ENCODE results near the gene CCDC93. TPM values are rescaled to one million over a fixed set of nuclear protein-coding genes. Genes with fewer than 3 reads are reported as not detected.

The CCDC93 gene
- total RNA-seq, 1 experiment from 2014 or later, result 8.5 TPM

DNA sequence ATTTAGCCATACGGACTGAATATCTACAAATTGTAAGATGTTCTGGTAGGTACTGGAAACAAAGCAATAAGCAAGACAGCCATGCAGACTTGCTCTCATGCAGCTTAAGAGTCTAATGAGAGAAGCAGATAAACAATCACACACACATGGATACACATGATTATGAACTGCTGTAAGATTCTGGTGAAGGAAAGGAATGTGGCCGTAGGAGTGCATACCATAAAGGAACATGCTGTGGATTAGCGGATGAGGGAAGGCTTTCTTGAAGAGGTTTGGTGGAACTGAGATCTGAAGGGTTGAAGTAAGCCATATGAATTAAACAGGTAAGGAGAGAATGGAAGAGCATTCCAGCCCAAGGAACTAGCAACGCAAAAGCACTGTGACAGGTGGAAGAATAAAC, 13.8 kb downstream of the CCDC93 start:
- in situ Hi-C loops (cut with HindIII; ENCODE audit: low sequenced_read_pairs), result no loop called here

GRCh38 chr2:117997872-117998454, 15.9 kb downstream of the CCDC93 start:
- DNase-seq (ENCODE audit: low spot score), result no peak
- in situ Hi-C loops (cut with HindIII; ENCODE audit: low sequenced_read_pairs), result no loop called here

More for the DNA sequence above, 13.8 kb downstream of the CCDC93 start:
- no peak for DNase-seq (ENCODE audit: low spot score)

GRCh38 chr2:117996525-117996924, 17.3 kb downstream of the CCDC93 start:
- no peak for DNase-seq (ENCODE audit: low spot score)
- in situ Hi-C loops (cut with HindIII; ENCODE audit: low sequenced_read_pairs), result no loop called here

DNA sequence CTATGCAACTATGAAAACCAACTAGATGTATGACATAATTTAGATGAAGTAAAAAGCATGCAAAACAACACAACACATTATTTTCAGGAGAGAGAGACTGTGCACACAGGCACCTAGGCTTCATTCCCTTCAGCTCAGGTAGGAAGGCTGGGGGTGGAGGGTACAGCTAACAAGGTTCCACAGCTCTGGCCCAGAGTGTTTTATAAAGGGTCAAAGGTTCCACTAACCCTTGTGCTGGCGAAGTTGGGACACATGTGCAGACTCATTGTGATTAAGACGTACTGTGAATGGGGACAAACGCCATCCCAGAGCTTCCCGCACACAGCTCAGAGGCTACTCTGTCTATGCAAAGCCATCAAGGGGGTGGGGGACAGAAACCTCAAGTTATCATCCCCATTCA, 19.1 kb downstream of the CCDC93 start:
- in situ Hi-C loops (cut with HindIII; ENCODE audit: low sequenced_read_pairs), result no loop called here
- no peak for DNase-seq (ENCODE audit: low spot score)

DNA sequence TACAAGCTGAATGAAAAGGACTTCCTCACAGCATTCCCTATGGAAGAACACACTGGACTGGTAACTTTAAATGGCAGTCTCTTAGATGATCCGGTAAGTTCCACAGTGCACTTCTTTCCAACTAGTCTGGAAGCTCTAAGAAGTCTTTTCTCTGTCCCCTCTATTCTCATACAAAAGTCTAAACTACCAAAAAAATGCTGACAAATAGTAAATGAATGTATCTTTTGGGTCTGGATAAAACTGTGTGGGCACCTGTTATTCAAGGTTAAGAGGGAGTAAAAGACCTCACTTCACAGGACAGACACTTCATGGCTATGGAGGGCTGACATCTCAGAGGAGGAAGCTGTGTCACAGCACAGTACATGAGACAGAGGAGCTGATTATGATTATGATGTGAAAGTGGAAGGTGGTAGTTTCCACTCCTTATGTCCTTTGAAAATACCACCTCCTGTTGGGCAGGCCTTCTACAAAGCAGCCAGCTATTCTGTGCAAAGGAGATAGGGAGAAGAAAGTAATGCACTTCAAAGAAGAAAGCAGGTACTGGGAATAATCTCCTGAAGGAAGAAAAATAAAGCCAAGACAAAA, 23.9 kb downstream of the CCDC93 start:
- no peak for DNase-seq (ENCODE audit: low spot score)
- in situ Hi-C loops (cut with HindIII; ENCODE audit: low sequenced_read_pairs), result no loop called here

GRCh38 chr2:117987121-117987520, 26.7 kb downstream of the CCDC93 start:
- no peak for DNase-seq (ENCODE audit: low spot score)
- in situ Hi-C loops (cut with HindIII; ENCODE audit: low sequenced_read_pairs), result no loop called here

DNA sequence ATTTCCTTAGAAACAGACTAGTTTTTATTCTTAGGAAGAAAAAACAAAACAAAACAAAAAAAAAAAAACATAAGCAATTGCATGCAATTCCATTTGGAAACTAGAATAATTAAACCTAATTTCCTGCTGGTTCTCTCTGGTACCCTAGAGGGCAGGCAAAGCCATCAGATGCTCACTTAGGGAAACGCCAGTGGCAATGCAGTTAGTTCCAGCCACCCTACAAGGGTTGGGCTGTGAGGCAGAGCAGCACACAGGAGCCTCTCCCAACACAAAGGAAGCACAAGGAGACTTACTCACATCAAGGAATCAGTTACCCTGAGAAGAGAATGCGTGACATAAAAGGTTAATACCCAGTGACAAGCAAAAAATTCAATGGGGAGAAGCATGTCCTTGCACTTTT, 28.8 kb downstream of the CCDC93 start:
- in situ Hi-C loops (cut with HindIII; ENCODE audit: low sequenced_read_pairs), result no loop called here
- DNase-seq (ENCODE audit: low spot score), result no peak

GRCh38 chr2:117984208-117984607, 29.7 kb downstream of the CCDC93 start:
- in situ Hi-C loops (cut with HindIII; ENCODE audit: low sequenced_read_pairs), result no loop called here

GRCh38 chr2:117983040-117983439, 30.8 kb downstream of the CCDC93 start:
- in situ Hi-C loops (cut with HindIII; ENCODE audit: low sequenced_read_pairs), result no loop called here
- no peak for DNase-seq (ENCODE audit: low spot score)

More at GRCh38 chr2:117984208-117984607, 29.7 kb downstream of the CCDC93 start:
- DNase-seq (ENCODE audit: low spot score), result no peak

DNA sequence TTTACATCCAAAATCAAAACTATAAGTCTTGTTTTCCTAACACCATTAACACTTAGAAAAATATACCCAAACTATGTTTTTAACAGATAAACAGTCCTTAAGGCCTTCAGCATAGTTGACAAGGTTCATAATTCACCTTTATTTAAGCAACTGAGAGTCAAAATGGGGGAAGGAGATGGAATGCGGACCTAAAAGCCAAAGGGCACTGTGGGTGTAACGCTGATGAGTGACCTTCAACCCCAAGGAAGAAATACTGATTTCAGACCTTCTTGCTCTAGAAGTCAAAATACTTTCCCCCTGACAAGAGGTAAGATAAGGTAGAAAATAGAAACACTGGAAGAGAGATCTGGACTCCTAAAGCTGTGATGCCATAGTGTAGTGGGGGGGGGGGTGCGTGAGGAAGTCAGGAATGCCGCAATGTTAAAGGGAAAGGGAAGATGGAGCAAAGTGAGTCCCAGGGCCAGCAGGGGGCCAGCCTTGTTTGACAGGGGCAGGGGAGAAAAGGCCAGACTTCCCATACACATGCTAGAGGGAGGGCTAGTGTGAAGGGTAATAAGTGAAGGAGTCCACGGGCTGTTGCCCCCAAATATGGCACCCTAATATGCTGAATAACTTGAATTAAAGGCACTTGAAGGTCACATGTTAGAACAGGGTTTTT, 31.4 kb downstream of the CCDC93 start:
- in situ Hi-C loops (cut with HindIII; ENCODE audit: low sequenced_read_pairs), result no loop called here

DNA sequence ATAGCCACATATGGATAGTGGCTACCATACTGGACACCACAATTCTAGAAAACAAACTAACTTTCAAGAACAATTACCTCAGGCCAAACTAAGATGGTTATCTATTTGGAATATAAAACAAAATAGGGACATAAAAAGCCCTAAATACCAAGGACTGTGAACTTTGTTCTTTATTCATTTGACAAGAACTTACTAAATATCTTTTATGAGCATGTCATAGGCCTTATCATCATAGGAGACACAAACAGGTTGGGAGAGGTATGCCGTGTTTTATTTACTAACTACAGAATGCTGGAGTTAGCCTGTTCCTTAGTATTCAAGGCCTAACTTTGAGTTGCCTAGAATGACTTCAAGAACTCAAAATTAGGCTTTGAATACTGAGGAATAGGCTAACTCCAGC, 32.1 kb downstream of the CCDC93 start:
- in situ Hi-C loops (cut with HindIII; ENCODE audit: low sequenced_read_pairs), result no loop called here
- no peak for DNase-seq (ENCODE audit: low spot score)

More for the DNA sequence above, 31.4 kb downstream of the CCDC93 start:
- DNase-seq (ENCODE audit: low spot score), result no peak

DNA sequence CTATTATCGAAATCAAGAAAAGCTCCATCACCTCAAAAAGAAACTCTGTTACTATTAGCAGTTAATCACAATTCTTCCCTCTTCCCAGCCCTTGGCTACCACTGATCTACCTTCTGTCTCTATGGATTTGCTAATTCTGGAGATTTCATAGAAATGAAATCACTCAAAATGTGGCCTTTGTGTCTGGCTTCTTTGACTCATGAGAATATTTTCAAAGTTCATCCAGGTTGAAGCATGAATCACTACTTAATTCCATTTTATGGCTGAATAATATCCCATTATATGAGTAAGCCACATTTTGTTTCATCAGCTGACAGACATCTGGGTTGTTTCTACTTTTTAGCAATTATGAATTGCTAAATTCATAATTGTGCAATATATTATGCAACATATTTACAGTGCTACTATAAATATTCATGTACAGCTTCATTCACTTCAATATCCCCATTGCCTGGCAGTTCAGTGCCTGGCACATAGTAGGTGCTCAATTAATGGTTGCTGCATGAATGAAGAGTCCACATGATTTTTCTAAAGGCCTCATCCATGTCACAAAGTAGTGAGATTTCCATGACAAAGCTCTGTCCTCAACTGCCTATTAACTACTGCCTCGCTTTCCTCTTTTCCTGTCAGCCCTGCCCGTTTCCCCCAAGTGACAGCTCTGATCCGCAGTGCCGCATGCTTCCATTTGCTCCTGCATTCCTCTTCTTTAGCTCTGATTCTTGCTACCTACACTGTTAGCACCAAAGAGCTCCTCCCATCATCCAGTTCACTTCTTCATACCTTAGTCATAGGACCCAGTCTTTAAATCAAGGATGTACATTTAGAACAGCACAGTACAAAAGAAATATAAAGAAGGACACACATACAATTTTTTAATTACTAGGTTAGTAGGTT, 32.8 kb downstream of the CCDC93 start:
- in situ Hi-C loops (cut with HindIII; ENCODE audit: low sequenced_read_pairs), result no loop called here
- no peak for DNase-seq (ENCODE audit: low spot score)

DNA sequence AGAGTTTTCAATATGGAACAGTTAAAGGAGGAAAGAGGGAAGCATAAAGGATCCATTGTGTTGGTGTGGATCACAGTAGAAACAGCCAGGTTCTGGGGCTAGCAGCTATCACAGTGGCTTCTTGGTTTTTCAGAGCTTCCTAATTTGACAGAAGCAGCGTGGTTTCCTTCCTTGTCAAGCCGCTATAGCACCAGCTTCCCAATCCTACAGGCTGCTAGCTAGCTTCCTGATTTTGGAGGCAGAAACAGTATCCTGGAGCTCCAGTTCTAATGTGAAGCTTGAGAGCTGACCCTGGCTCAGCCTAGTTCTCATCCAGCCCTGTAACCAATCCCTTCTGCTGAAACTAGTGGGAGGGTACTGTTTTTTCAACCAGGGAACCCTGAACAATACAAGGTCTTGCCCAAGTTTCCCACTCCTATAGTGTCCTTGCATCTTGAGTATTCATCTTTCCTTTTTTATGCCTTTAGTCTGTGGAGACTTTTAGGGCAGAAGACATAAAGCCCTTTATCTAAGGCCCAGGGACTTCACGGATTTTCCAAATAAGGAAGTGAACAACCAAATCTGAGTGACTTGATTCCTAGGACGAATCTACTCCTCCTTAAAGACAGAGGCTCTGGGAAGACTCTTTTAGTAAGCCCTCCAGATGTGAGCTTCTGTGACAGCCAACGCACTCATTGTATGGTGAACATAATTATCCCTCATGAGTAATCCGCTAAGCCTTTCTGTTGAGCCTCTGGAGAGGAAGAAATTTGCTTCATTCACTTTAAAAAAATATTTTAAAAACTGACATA, 33.8 kb downstream of the CCDC93 start:
- in situ Hi-C loops (cut with HindIII; ENCODE audit: low sequenced_read_pairs), result no loop called here
- DNase-seq (ENCODE audit: low spot score), result no peak

DNA sequence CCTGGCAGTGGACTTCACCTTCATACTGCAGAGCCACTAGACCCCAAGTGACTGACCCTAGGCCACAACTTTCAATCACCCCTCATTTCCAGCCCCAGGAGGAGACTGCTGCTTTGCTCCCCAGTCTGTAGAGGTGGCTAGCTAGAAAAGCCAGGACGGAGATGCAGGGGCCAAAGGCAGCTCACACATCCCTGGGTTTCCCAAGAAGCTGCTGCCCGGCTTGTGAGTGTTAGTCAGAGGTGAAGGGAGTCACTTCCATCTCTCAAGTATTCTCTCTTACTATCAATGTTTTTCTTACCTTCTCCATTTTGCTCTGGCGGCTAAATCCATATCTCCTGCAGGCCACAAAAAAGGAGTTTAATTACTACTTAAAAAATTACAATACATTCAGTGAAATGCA, 36.2 kb downstream of the CCDC93 start:
- in situ Hi-C loops (cut with HindIII; ENCODE audit: low sequenced_read_pairs), result no loop called here

DNA sequence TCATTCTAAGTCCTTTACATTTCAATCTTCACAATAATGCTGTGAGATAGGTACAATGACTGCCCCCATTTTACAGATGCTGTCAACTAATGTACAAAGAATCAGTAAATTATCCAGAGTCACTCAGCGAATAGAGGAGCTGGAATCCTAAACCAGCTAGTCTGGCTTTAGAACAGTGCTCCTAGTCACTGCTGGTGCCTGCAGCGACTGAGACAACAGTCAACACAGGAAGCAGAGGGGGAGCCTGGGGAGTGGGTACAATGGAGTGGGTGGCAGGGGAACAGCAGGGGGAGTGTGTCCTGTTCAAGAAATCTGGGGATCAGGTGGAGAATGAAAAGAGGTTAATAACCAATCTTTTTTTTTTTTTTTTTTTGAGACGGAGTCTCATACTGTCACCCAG, 37.3 kb downstream of the CCDC93 start:
- in situ Hi-C loops (cut with HindIII; ENCODE audit: low sequenced_read_pairs), result no loop called here

More for the DNA sequence above, 36.2 kb downstream of the CCDC93 start:
- no peak for DNase-seq (ENCODE audit: low spot score)

DNA sequence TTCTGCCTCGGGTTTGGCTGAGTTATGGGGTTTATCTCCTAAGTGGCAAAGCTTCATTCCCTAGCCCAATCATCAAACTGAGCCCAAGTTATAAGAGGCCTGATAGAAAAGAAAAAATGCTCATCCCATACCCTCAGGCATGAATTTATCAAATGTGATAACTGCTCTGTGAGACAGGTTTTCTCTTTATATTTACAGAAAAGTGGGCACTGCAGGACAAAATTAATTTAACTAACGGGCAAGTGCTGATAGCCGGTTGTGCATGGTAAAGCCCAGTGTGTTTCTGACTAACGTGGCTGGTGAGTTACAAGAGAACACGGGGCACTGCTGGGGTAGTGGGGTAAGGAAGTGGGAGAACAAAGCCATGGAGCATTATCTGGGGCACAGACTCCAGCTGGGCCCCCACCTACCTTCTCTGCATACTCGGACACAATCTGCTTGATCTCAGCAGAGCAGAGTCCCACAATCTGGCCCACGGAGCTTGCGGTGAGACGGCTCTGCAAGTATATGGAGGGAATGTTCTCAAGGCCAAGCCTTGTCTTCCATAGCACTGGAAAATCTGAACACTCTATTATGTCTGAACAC, 40.3 kb downstream of the CCDC93 start:
- in situ Hi-C loops (cut with HindIII; ENCODE audit: low sequenced_read_pairs), result no loop called here
- no peak for DNase-seq (ENCODE audit: low spot score)

More for the DNA sequence above, 37.3 kb downstream of the CCDC93 start:
- DNase-seq (ENCODE audit: low spot score), result no peak

DNA sequence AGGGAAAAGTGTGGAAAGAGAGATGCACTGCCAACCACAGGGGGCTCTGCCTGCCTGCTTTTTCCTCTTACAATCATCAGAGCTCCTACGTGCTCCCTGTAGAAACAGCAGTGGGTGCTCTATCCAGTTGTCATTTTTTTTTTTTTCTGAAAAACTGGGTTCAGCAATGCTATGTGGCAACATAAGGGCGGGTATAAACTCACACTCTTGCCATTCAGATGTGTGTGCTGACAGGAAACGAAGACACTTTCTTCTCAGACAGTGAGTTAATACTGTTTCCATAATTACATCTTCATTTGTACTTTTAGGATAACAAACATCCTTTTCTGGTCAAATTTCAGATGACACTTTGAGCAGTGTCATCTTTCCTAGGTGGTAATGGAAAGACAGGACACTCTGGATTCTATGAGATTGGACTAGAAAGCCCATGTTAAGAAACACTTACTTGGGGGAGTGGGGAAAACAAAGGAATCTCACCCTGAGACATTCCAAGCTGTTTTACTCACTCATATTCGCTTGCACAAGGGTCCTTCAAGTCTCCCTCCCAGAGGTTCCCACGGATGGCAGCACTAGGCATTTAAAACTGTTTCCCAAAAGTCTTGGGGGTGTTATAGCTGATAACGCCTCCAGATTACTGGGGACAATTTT, 41.3 kb downstream of the CCDC93 start:
- in situ Hi-C loops (cut with HindIII; ENCODE audit: low sequenced_read_pairs), result no loop called here
- no peak for DNase-seq (ENCODE audit: low spot score)

- DNase-seq (ENCODE audit: low spot score), result no peak
- in situ Hi-C loops (cut with HindIII; ENCODE audit: low sequenced_read_pairs), result loop anchor here (5.0 kb wide), 1 partner anchor 36 kb away; no protein-coding TSS in a partner anchor
Measured at GRCh38 chr2:117968722-117969121, 45.1 kb downstream of the CCDC93 start.

Data from G401 (cell line).